Activated T-helper 17 cell treated with anti-CD3 and anti-CD28 coated beads, Interleukin-2, amount 50 U/mL, for 72 hours (primary cell): ENCODE data around the gene ERFE. TPM values are rescaled to one million over a fixed set of nuclear protein-coding genes. Genes with fewer than 3 reads are reported as not detected.

Source experiments
- ATAC-seq: fragments of 150-1000 bp; cut with Tn5 transposase; replicated peaks from 2 replicates; pipeline ENCODE4 v1.10.0; 2021; ENCODE audit warnings: mild to moderate bottlenecking, moderate library complexity
- H3K27ac Mint-ChIP-seq: one replicate; pipeline ENCODE4 v1.8.0; 2022; ENCODE audit warnings: mixed read lengths
- H3K27me3 Mint-ChIP-seq: one replicate; pipeline ENCODE4 v1.8.0; 2022; ENCODE audit warnings: mixed read lengths
- H3K36me3 Mint-ChIP-seq: one replicate; pipeline ENCODE4 v1.8.0; 2022; ENCODE audit warnings: low read depth, mild to moderate bottlenecking, mixed read lengths
- H3K4me1 Mint-ChIP-seq: one replicate; pipeline ENCODE4 v1.8.0; 2022; ENCODE audit warnings: mixed read lengths
- H3K4me3 Mint-ChIP-seq: one replicate; pipeline ENCODE4 v1.8.0; 2022; ENCODE audit warnings: mild to moderate bottlenecking, mixed read lengths
- H3K9me3 Mint-ChIP-seq: one replicate; pipeline ENCODE4 v1.8.0; 2022; ENCODE audit warnings: mixed read lengths
- total RNA-seq, 2 donors: library from RNA; stranded (reverse); gene quantifications; one replicate each; pipeline ENCODE4 v1.2.3, GENCODE V29; 2022

The ERFE gene
- total RNA-seq, 2 donors from 2014 or later, result not detected

DNA sequence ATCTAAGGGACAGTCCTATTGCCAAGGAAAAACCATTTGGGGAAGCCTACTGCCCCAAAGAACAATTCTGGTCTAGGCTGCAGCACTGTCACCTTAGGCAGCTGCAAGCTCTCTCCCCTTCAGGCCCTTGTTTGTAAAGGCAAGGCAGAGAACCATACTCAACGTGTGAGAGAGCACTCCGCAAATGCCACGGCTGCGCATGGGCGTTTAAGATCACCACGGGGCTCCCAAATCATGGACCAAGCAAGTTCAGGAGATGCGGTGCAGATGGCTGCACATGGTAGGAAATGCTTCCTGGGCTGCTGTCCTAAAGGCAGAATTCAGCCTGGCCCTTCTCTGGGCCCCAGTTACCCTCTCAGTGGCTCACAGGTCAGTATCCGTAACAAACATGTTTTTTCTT, 15.5 kb downstream of the ERFE start:
- H3K27ac Mint-ChIP-seq, result no peak overlapping the region

DNA sequence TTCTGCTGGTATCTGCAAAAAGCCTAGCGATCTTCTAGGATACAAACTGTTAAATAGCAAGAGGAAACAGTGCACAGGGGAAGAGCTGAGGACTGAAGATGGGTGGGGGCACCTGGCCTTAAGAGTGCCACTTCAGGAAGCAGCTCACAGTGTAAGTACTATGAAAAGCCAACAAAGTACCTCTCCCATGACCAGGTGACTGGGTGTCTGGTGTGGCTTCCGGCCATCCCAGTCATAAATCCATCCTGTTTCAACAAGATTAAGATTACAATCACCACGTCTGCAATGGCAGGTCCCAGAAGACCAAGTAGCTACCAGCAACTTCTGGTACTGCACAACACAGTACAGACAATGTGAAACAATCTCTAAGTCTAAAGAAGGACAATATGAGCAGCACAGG, 15.9 kb downstream of the ERFE start:
- Mint-ChIP-seq H3K36me3 (peaks cover 100% of the 10 kb centered on the region), H3K4me3 (no peak overlapping the region), H3K4me1 (no peaks in the 10 kb centered on the region), H3K9me3 (no peaks in the 10 kb centered on the region), H3K27ac (no peak overlapping the region), H3K27me3 (no peaks in the 10 kb centered on the region)
- no peak for ATAC-seq

More for the DNA sequence above, 15.5 kb downstream of the ERFE start:
- H3K36me3 Mint-ChIP-seq, result peaks cover 100% of the 10 kb centered on the region
- H3K4me1 Mint-ChIP-seq, result no peaks in the 10 kb centered on the region
- H3K27me3 Mint-ChIP-seq, result no peaks in the 10 kb centered on the region
- no peak for ATAC-seq
- H3K9me3 Mint-ChIP-seq, result no peaks in the 10 kb centered on the region
- no peak overlapping the region for H3K4me3 Mint-ChIP-seq

DNA sequence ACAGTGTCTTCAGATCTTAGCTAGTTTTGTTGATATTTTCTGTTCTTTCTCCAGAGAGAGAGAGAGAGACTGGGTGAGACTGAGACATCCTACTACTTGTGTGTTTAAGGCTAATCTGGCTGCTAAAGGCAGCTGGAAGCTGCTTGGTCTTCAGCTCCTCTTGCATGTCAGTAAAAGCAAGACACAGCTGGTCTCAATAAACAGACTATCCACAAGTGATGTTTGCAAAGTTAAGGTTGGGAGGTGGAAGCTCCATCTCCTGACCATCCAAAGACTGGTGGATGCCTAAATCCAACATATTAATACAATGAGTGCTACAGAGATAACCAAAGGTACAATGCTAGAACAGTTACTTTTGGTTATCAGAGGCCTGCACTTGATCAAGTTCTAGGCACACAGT, 17.8 kb downstream of the ERFE start:
- Mint-ChIP-seq H3K36me3 (peaks cover 100% of the 10 kb centered on the region), H3K27me3 (no peaks in the 10 kb centered on the region), H3K9me3 (no peaks in the 10 kb centered on the region), H3K4me1 (no peaks in the 10 kb centered on the region), H3K27ac (peak overlapping the region; percentile 41), H3K4me3 (no peak overlapping the region)
- ATAC-seq, result no peak

DNA sequence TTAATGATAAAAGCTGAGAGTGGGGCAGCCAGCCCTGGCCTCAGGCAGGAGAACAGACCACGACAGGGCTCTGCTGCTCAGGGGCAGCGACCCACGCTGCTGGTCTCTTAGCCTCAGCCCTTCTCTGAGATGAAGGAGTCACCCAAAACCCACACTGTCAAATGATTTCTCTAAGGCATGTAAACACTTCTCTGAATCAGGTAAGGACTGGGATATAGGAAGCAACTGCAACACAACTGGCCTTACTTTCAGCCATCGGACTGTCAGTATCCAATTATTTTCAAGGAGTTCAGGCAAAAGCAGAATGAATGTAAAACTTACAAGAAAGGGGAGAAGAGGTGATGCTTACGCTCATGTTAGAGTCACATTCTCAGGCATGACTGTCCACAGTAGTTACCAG, 21.8 kb downstream of the ERFE start:
- no peak for ATAC-seq
- H3K9me3 Mint-ChIP-seq, result no peaks in the 10 kb centered on the region
- no peak overlapping the region for H3K4me3 Mint-ChIP-seq
- peaks cover 100% of the 10 kb centered on the region for H3K36me3 Mint-ChIP-seq
- no peaks in the 10 kb centered on the region for H3K27me3 Mint-ChIP-seq
- no peaks in the 10 kb centered on the region for H3K4me1 Mint-ChIP-seq
- H3K27ac Mint-ChIP-seq, result no peak overlapping the region

DNA sequence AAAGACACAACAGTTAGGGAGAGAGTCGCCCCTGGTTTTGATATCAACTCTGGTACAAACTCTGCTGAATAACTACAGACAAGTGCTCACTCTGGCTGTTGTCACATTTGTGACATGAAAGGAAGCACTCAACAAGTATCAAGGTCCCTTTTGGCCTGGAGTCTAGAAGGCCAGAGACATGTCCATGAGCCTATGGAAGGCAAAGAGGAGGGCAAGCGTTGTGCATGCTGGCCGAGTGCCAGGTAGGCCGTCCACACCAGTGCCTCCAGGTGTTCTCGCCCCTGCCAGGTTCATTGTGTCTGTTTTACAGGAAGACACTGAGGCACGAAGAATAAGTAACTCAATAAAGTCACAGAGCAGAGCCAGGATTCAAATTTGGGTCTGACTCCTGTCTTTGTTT, 23.6 kb downstream of the ERFE start:
- Mint-ChIP-seq H3K27ac (no peak overlapping the region), H3K9me3 (no peaks in the 10 kb centered on the region), H3K4me1 (no peaks in the 10 kb centered on the region), H3K4me3 (no peak overlapping the region), H3K27me3 (no peaks in the 10 kb centered on the region), H3K36me3 (peaks cover 100% of the 10 kb centered on the region)
- ATAC-seq, result no peak

DNA sequence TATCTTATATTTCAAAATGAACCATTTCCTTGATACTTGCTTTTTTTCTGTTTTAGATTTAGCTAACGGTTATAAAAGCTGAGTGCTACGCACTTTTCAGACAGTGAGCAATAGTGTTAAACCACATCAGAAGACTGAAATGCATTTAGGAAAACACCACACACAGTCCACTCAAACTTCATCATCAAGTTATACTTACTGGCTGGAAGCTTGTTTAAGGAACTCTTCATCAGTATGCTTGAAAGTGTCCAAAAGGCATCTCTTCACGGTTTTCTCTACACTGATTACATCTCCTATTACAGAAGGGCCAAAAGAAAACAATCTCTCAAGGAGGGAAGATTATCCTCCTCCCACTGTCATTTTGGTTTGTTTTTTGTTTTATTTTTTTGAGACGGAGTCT, 25.1 kb downstream of the ERFE start:
- peak overlapping the region; percentile 21 for H3K27ac Mint-ChIP-seq
- H3K9me3 Mint-ChIP-seq, result no peaks in the 10 kb centered on the region
- H3K36me3 Mint-ChIP-seq, result peaks cover 100% of the 10 kb centered on the region
- ATAC-seq, result peak; percentile 71
- H3K4me1 Mint-ChIP-seq, result no peaks in the 10 kb centered on the region
- H3K4me3 Mint-ChIP-seq, result no peak overlapping the region
- no peaks in the 10 kb centered on the region for H3K27me3 Mint-ChIP-seq

DNA sequence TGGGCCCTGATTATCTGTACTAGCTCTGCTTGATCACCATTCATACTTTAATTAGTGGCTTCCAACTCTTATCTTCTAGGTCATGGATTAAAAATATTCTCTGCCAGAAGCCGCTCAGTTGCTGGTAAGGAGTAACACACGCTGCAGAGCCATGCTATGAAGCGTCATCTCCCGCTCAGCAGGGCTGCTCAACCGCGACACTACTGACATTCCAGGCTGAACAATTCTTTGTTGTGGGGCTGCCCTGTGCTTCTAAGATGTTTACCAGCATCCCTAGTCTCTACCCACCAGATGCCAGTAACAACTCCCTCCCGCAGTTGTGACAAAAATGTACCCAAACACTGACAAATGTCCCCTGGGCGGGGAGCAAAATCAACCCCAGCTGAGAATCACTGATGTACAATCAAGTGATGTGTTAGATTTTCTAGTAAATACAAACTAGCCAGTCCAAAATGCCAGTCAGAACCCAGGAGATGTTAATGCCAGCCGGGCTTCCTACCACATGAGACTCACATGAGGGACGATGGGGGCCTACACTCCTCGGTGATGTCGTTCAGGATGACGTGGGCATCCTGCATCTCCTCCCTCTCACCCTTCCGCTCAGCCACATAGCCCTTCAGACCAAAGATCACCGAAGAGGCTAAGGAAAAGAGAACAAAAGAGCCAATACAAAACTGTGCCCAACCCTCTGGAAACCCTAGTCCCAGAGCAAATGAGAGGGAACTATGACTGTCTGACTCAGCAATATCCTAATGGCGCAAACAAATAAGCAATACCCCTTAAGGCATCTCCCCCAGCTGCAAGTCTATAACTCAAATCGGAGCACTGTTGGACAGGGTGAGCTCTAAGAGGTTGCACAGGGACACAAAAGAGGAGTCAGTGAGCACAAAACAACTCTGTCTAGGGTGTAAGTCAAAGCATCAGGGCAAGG, 29.1 kb downstream of the ERFE start:
- Mint-ChIP-seq H3K27me3 (no peaks in the 10 kb centered on the region), H3K27ac (peak overlapping the region; percentile 65), H3K9me3 (no peaks in the 10 kb centered on the region), H3K36me3 (peaks cover 100% of the 10 kb centered on the region), H3K4me3 (no peak overlapping the region), H3K4me1 (no peaks in the 10 kb centered on the region)
- no peak for ATAC-seq

DNA sequence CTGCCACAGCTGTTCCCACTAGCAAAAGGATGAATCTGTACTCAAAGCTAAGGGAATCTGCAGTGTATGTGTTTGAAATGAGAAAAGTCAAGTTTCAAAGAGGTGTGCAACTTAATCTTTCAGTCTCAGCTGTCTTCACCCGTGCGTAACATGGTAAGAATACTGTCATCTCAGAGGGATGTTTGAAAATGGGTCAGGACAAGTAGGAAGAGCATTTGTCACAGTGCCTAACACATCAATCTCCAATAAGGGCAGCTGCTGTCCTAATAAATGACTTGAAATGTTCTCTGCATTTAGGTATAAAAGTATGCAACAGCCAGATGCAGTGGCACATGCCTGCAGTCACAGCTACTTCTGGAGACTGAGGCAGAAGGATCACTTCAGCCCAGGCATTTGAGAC, 31.7 kb downstream of the ERFE start:
- H3K4me3 Mint-ChIP-seq, result no peak overlapping the region
- H3K4me1 Mint-ChIP-seq, result no peaks in the 10 kb centered on the region
- no peaks in the 10 kb centered on the region for H3K9me3 Mint-ChIP-seq
- no peaks in the 10 kb centered on the region for H3K27me3 Mint-ChIP-seq
- no peak overlapping the region for H3K27ac Mint-ChIP-seq
- H3K36me3 Mint-ChIP-seq, result peaks cover 100% of the 10 kb centered on the region
- no peak for ATAC-seq

DNA sequence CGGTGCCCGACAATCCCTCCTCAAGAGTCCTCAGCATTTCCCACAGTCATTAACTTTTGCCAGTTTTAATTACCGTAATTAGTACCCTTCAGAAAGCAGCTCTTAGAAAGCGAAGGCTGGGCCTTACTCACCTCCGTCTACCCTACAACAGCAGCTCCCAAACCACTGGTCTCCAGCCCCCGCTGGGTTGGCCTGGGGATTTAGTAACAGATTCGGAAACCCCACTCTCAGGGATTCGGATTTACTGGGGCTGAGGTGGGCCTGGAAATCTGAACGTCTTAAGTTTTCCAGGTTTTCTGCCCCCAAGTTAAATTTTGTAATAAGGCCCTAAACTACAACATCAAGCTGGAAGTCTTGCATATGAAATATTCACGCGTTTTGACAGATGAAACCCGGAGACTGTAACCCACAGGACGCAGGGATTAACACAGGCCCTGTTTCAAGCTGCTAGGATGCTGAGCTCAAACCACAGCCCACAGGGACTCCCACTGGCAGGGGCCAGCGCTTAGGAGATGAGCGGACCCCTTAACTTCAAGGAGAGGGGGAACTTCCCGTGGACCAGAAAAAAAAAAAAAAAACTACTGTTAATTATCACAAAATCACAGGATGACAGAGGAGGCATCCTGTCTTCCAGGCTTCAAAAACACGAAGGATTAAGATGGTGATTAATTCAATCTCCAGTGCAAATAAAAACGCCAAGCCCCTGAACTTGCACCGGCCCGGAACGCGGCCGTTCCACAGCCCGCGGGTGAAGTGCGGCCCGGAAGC, 43.7 kb downstream of the ERFE start:
- H3K4me1 Mint-ChIP-seq, result peaks cover 22% of the 10 kb centered on the region
- H3K27me3 Mint-ChIP-seq, result no peaks in the 10 kb centered on the region
- H3K4me3 Mint-ChIP-seq, result peak overlapping the region; percentile 91
- ATAC-seq, result no peak
- H3K36me3 Mint-ChIP-seq, result peaks cover 23% of the 10 kb centered on the region
- no peaks in the 10 kb centered on the region for H3K9me3 Mint-ChIP-seq
- peak overlapping the region; percentile 93 for H3K27ac Mint-ChIP-seq

DNA sequence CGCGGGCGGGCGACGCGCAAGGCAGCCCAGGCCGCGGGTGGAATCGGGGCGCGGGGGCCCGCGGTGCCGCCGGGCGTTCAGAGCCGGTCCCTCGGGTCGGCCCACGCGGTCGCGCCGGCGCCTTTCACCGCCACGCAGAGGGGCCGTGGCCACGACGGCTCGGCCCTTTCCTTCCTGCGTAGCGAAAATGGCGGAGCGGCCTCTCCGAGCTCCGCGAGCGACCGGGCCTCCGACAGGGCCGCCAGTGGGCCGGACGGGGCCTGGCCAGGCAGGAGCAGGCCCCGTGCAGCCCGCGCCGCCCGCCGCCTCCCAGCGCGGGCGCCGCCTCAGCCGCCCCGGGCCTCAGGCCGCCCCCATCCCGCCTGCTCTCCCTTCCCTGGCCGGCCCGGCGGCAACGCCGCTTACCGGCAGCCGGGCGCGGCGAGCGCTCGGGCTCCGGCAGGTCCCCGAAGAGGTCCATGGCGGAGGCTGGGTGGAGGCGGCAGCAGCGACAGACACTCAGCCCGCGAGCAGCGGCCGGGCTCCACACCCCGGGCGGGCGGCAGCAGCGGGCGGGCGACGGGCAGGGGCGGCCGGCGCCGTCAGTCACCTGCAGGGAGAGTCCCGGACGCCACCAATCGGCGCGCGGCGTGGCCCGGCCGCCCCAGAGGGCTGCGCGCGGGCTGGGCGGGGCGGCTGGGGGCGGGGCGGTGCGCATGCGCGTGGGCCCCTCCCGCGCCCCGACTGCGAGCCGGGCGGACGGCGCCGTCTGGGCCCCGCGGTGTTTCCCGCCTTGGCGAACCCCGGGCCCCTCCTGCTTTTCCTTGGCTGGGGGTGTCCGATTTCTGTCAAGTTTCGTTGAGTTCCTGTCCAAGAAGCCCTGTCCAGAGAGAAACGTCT, 44.6 kb downstream of the ERFE start, which contains the start of gene ILKAP:
Gene ILKAP, minus strand, starts transcription at position 602 of the 879 bp plus-strand sequence. Its CDS starts 142 bp downstream, at position 460.
- Mint-ChIP-seq H3K4me3 (peak within 1 kb of the TSS; percentile 91), H3K36me3 (peaks cover 23% of the 10 kb centered on the region), H3K27ac (peak within 1 kb of the TSS; percentile 93), H3K4me1 (peaks cover 19% of the 10 kb centered on the region), H3K27me3 (no peaks in the 10 kb centered on the region), H3K9me3 (no peaks in the 10 kb centered on the region)
- ATAC-seq, result peak; percentile 98

DNA sequence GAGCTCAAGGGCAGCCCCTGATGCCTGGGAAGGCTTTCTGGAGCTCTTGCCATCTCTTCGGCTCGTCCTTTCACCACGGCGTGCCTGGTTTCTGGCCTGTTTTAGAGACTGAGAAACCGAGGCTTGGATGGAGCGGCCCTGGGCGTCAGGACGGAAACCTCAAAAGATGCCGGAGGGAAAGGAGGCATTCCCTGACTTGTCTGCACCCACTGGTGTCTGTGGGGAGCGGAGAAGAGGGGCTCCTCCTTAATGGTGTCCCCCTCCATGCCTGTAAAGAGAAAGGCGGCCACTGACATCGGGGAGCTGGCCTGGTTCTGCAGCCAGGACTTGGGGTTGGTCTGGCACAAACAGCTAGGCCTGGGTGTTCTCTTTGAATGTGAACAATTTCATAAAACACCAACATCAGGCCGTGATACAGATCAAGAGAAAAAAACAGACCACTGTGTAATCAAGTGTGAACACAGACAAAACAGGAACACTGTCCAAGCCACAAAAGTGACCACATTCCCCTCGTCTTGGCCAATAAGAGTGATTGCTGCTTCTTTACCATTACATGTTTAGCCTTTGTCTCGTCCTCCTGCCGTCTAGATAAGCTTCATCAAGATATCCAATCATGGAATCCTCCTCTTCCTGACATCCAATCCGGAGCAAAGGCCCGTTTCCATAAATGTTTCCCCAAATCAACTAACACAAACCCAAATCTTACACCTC, 45.4 kb downstream of the ERFE start:
- Mint-ChIP-seq H3K27me3 (no peaks in the 10 kb centered on the region), H3K9me3 (no peaks in the 10 kb centered on the region), H3K4me1 (peaks cover 15% of the 10 kb centered on the region), H3K4me3 (peak overlapping the region; percentile 68), H3K36me3 (peaks cover 23% of the 10 kb centered on the region), H3K27ac (peak overlapping the region; percentile 18)
- ATAC-seq, result peak; percentile 20

DNA sequence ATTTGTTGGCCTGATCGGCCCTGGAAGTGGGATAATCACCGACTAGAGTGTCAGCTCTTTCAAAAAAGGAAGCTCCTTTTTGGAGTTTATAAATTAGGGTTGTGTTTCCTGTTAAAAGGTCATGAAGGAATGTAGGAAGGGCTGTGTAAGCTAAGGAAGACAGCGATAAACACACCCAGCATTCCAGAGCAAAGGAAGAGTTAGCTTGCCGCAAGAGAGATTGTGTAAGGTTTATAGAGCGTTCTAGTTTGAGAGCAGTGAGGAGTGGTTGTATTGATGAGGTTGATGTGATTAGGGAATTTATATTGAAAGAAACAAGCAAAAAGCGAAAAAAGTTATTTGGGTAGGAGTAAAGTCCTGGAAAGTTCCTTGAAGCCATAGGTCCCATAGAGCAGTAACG, 48.2 kb downstream of the ERFE start:
- peaks cover 5% of the 10 kb centered on the region for H3K4me1 Mint-ChIP-seq
- no peak overlapping the region for H3K27ac Mint-ChIP-seq
- no peaks in the 10 kb centered on the region for H3K9me3 Mint-ChIP-seq
- no peak overlapping the region for H3K4me3 Mint-ChIP-seq
- ATAC-seq, result no peak
- H3K36me3 Mint-ChIP-seq, result peaks cover 5% of the 10 kb centered on the region
- no peaks in the 10 kb centered on the region for H3K27me3 Mint-ChIP-seq

DNA sequence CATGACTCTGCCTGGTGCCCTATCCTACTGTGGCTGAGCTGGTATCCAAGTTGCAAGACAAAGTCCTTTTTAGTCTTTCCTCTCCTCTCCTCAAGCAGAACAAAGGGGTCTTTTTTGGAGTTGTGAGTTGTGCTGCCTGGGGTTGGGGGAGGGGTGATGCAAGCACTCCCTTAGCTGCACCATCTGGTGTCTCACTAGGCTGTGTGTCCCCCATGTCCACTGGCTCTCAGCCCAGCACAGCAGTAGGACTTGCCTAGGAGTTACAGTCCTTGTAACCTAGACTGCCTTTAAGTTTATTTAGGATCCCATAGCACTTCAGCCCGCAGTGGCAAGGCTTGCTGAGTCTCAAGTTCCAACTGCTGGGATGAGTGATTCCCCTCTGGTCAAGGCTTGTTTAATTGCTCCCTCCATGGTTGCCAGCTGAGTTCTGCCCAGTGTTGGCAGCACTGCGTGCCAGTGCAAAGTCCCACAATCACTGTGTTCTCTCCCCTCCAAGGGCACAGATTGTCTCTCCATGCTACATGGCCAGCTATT, 57.9 kb downstream of the ERFE start:
- Mint-ChIP-seq H3K36me3 (no peaks in the 10 kb centered on the region), H3K4me3 (no peak overlapping the region), H3K27me3 (peaks cover 19% of the 10 kb centered on the region), H3K27ac (no peak overlapping the region), H3K9me3 (no peaks in the 10 kb centered on the region), H3K4me1 (no peaks in the 10 kb centered on the region)
- no peak for ATAC-seq
